ENCODE data around the gene NPFF. TPM values are rescaled to one million over a fixed set of nuclear protein-coding genes. Genes with fewer than 3 reads are reported as not detected.

The NPFF gene
- total and polyA plus RNA-seq, 4 donors, result 5.1 to 14.4 TPM; not detected in 2

DNA sequence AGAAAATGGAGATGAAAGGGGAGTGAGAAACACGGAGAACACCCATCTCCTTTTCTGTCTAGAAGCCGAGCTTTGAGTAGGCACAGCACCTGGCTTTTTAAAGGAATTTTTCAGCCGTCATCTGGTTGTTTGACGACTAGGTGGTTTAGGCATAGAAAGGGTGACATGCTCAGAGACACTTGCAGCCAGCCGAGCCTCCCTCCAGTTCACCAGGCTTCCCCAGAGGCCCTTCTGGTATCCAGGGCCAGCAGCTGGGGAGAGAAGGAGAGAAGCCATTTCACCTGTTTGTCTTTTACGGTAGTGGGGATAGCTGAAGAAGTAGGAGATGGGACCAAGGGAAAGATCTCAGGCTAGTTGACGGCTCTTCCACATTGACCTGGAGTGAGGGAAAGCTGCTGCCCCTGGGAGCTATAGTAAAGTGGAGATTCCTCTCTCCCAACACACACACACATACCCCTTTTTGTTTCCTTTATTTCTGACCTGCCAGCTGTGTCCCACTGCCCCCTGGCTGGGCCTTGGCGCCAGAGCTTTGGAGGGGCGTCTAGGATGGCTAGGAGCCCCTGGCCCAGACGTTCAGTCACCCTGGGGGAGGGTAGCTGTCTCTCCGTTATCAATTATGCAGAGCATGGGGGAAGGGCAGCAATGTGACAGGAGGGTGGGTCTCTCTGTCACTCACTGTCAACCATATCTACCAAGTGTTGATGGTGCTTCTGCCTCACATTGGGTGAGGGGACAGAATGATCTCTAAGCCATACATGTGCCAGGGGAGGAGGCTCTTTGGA, 13.5 kb downstream of the NPFF start:
- WGBS, 2 donors, result 20% methylated on average over 11 of the region's 11 CpGs
- H3K27me3 ChIP-seq (ENCODE audit: control insufficient read depth in 1 of 2, insufficient read depth in 2 of 2, low read length in 1 of 2), result no peaks in the 10 kb centered on the region
- peak overlapping the region in 1 of 2 donors; percentile 41 for H3K27ac ChIP-seq (ENCODE audit: low read depth in 1 of 2, low read length in 2 of 2)
- H3K36me3 ChIP-seq (ENCODE audit: control insufficient read depth in 1 of 2, insufficient read depth in 2 of 2, low read length in 1 of 2), result no peaks in the 10 kb centered on the region
- ATAC-seq (ENCODE audit: low FRiP score) (no peak), DNase-seq (no peak)
- intact Hi-C loops (cut with DNase I), result no loop called here
- H3K4me1 ChIP-seq (ENCODE audit: control insufficient read depth in 1 of 2, insufficient read depth in 2 of 2, low read length in 2 of 2), result peaks cover 0 to 2% of the 10 kb centered on the region in 2 donors
- no peak overlapping the region for H3K4me3 ChIP-seq (ENCODE audit: low read length in 2 of 2)
- H3K9me3 ChIP-seq (ENCODE audit: control insufficient read depth, low read length), result no peaks in the 10 kb centered on the region

DNA sequence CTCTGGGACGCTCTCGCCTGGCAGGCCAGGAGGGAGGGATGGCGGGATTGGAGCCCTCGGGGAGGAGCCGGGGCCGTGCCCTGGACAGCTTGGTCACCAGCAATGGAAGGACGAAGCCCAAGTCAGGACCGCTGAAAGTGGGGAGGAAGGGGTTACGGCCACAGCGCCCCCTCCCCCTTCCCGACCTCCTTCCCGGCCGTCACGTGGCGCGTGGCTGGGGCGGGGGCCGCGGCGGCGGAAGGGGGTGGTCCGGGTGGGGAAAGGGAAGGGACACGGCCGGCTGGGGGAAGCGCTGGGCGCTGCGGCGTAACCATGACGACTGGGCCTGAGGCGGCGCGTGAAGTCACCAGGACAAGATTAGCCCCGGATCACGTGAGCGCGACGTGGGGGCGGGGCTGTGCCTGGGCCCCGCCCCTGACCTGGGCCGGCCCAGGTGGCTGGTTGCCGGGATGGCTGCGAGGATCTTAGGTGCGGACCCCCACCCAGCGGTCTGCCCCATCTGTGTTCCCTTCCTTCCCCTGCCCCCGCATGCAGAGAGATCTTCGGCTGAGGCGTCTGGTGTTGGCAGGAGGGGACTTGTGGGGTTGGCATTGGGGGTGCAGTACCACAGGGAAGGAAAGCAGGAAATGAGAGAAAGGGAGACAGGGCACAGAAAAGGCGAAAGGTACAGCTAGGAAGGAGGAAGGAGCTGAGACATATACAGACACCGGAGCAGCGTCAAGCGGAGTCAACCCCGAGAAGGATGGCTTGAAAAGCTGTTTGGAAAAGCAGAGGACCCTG, 14.3 kb downstream of the NPFF start:
- H3K4me1 ChIP-seq (ENCODE audit: control insufficient read depth in 1 of 2, insufficient read depth in 2 of 2, low read length in 2 of 2), result peaks cover 0 to 2% of the 10 kb centered on the region in 2 donors
- intact Hi-C loops (cut with DNase I), result no loop called here
- ATAC-seq (ENCODE audit: low FRiP score), result peak; percentile 96

DNA sequence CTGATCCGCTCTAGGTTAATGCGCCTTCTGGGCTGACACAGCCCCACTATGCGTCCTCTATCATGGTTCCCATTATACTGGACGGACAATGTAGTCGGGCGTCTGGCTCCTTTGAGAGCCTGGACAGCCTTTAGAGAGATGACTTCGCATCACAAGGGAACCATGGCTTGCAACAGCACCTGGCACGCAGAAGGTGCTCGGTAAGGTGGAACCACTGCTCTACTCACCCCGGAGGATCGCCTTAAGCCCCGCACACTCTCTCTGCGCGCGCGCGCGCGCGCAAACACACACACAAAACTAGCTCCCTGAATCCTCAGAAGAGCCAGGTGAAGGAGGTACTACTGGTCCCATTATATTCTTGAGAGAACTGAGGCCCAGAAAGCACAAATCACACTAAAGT, 15.1 kb downstream of the NPFF start:
- Histone ChIP-seq H3K27me3 (ENCODE audit: control insufficient read depth in 1 of 2, insufficient read depth in 2 of 2, low read length in 1 of 2) (no peaks in the 10 kb centered on the region), H3K36me3 (ENCODE audit: control insufficient read depth in 1 of 2, insufficient read depth in 2 of 2, low read length in 1 of 2) (no peaks in the 10 kb centered on the region), H3K27ac (ENCODE audit: low read depth in 1 of 2, low read length in 2 of 2) (no peak overlapping the region), H3K4me3 (ENCODE audit: low read length in 2 of 2) (peak overlapping the region in 1 of 2 donors; percentile 16), H3K9me3 (ENCODE audit: control insufficient read depth, low read length) (no peaks in the 10 kb centered on the region), H3K4me1 (ENCODE audit: control insufficient read depth in 1 of 2, insufficient read depth in 2 of 2, low read length in 2 of 2) (peaks cover 0 to 2% of the 10 kb centered on the region in 2 donors)
- ATAC-seq (ENCODE audit: low FRiP score) (no peak), DNase-seq (no peak)
- 34 to 45% methylated on average over 20 of the region's 20 CpGs for WGBS, 2 donors
- intact Hi-C loops (cut with DNase I), result no loop called here

More for the DNA sequence above, 14.3 kb downstream of the NPFF start:
- H3K9me3 ChIP-seq (ENCODE audit: control insufficient read depth, low read length), result no peaks in the 10 kb centered on the region
- 1 to 2% methylated on average over 44 to 52 of the region's 52 CpGs for WGBS, 2 donors
- H3K27me3 ChIP-seq (ENCODE audit: control insufficient read depth in 1 of 2, insufficient read depth in 2 of 2, low read length in 1 of 2), result no peaks in the 10 kb centered on the region
- H3K27ac ChIP-seq (ENCODE audit: low read depth in 1 of 2, low read length in 2 of 2), result peak overlapping the region in 1 of 2 donors; percentile 41
- peak; percentile 96 to 97 for DNase-seq
- peak overlapping the region in 1 of 2 donors; percentile 16 for H3K4me3 ChIP-seq (ENCODE audit: low read length in 2 of 2)
- H3K36me3 ChIP-seq (ENCODE audit: control insufficient read depth in 1 of 2, insufficient read depth in 2 of 2, low read length in 1 of 2), result no peaks in the 10 kb centered on the region

- no peaks in the 10 kb centered on the region for H3K9me3 ChIP-seq (ENCODE audit: control insufficient read depth, low read length)
- DNase-seq, result peak in 1 of 2 donors; percentile 11
- 91 to 96% methylated on average over 5 of the region's 5 CpGs for WGBS, 2 donors
Observed at GRCh38 chr12:53489242-53489864, 17.9 kb downstream of the NPFF start.

GRCh38 chr12:53486736-53487487, 20.4 kb downstream of the NPFF start:
- 75 to 76% methylated on average over 17 of the region's 17 CpGs for WGBS, 2 donors
- Histone ChIP-seq H3K4me3 (ENCODE audit: low read length in 2 of 2) (no peak overlapping the region), H3K36me3 (ENCODE audit: control insufficient read depth in 1 of 2, insufficient read depth in 2 of 2, low read length in 1 of 2) (peaks cover 0 to under 1% of the 10 kb centered on the region in 2 donors), H3K9me3 (ENCODE audit: control insufficient read depth, low read length) (no peaks in the 10 kb centered on the region), H3K27ac (ENCODE audit: low read depth in 1 of 2, low read length in 2 of 2) (no peak overlapping the region), H3K27me3 (ENCODE audit: control insufficient read depth in 1 of 2, insufficient read depth in 2 of 2, low read length in 1 of 2) (no peaks in the 10 kb centered on the region), H3K4me1 (ENCODE audit: control insufficient read depth in 1 of 2, insufficient read depth in 2 of 2, low read length in 2 of 2) (no peaks in the 10 kb centered on the region)
- intact Hi-C loops (cut with DNase I), result loop anchor here in 1 of 2 donors (5.0 kb wide), 1 partner anchor 35 kb away; the partner anchor contains the start of gene PCBP2
- DNase-seq, result no peak
- ATAC-seq (ENCODE audit: low FRiP score), result no peak

More at GRCh38 chr12:53489242-53489864, 17.9 kb downstream of the NPFF start:
- Histone ChIP-seq H3K27ac (ENCODE audit: low read depth in 1 of 2, low read length in 2 of 2) (no peak overlapping the region), H3K36me3 (ENCODE audit: control insufficient read depth in 1 of 2, insufficient read depth in 2 of 2, low read length in 1 of 2) (no peaks in the 10 kb centered on the region), H3K27me3 (ENCODE audit: control insufficient read depth in 1 of 2, insufficient read depth in 2 of 2, low read length in 1 of 2) (no peaks in the 10 kb centered on the region), H3K4me3 (ENCODE audit: low read length in 2 of 2) (no peak overlapping the region), H3K4me1 (ENCODE audit: control insufficient read depth in 1 of 2, insufficient read depth in 2 of 2, low read length in 2 of 2) (peaks cover 0 to 2% of the 10 kb centered on the region in 2 donors)
- no peak for ATAC-seq (ENCODE audit: low FRiP score)
- intact Hi-C loops (cut with DNase I), result loop anchor here in 1 of 2 donors (5.0 kb wide), 1 partner anchor 37 kb away; the partner anchor contains the start of gene PCBP2

GRCh38 chr12:53485955-53486735, 21.1 kb downstream of the NPFF start:
- intact Hi-C loops (cut with DNase I), result loop anchor here in 1 of 2 donors (5.0 kb wide), 1 partner anchor 34 kb away; the partner anchor contains the start of gene PCBP2
- WGBS, 2 donors, result 93 to 98% methylated on average over 10 of the region's 10 CpGs
- no peaks in the 10 kb centered on the region for H3K27me3 ChIP-seq (ENCODE audit: control insufficient read depth in 1 of 2, insufficient read depth in 2 of 2, low read length in 1 of 2)
- H3K4me3 ChIP-seq (ENCODE audit: low read length in 2 of 2), result no peak overlapping the region
- H3K36me3 ChIP-seq (ENCODE audit: control insufficient read depth in 1 of 2, insufficient read depth in 2 of 2, low read length in 1 of 2), result peaks cover 0 to 2% of the 10 kb centered on the region in 2 donors
- no peak overlapping the region for H3K27ac ChIP-seq (ENCODE audit: low read depth in 1 of 2, low read length in 2 of 2)
- DNase-seq (no peak), ATAC-seq (ENCODE audit: low FRiP score) (no peak)
- no peaks in the 10 kb centered on the region for H3K4me1 ChIP-seq (ENCODE audit: control insufficient read depth in 1 of 2, insufficient read depth in 2 of 2, low read length in 2 of 2)
- H3K9me3 ChIP-seq (ENCODE audit: control insufficient read depth, low read length), result no peaks in the 10 kb centered on the region

DNA sequence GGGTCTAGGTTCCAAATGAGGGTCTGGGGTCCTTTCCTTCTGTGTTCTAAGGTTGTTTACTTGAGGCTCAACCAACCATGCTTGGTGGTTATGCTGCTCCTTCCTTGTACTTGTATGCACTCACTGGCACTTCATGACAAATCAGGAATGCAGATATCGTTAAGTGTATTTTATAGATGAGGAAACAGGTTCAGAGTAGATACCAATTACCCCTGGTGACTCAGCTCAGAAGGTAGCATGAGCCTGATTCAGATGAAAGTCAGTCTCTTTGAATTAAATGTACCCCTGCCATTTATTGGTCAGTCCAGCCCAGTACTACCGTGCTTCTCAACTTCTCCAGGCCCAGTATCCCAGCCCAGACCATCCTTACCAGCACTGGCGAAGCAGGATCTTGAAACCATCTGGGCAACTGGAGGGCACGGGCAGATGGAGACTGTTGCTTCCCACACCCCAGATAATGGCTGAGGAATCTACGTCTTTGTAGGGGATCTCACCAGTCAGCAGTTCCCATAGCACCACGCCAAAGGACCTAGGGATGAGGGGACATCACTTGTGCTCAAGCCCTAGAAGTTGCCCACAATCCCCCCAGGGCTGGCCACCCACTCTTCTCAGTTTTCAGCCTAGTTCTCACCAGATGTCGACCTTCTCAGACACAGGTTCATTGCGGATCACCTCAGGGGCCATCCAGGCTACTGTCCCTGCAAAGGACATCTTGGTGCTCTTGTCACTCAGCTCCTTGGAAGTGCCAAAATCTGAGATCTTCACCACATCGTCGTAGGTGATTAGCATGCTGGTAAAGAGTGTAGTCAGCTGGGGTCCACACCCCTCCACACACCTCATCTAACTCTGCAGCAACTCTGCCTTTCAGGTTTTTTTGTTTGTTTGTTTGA, 22.4 kb downstream of the NPFF start:
- no peaks in the 10 kb centered on the region for H3K4me1 ChIP-seq (ENCODE audit: control insufficient read depth in 1 of 2, insufficient read depth in 2 of 2, low read length in 2 of 2)
- H3K9me3 ChIP-seq (ENCODE audit: control insufficient read depth, low read length), result no peaks in the 10 kb centered on the region
- no peak overlapping the region for H3K4me3 ChIP-seq (ENCODE audit: low read length in 2 of 2)
- H3K27me3 ChIP-seq (ENCODE audit: control insufficient read depth in 1 of 2, insufficient read depth in 2 of 2, low read length in 1 of 2), result no peaks in the 10 kb centered on the region
- peaks cover 5% of the 10 kb centered on the region in 2 donors for H3K36me3 ChIP-seq (ENCODE audit: control insufficient read depth in 1 of 2, insufficient read depth in 2 of 2, low read length in 1 of 2)
- H3K27ac ChIP-seq (ENCODE audit: low read depth in 1 of 2, low read length in 2 of 2), result no peak overlapping the region
- DNase-seq (no peak), ATAC-seq (ENCODE audit: low FRiP score) (no peak)
- intact Hi-C loops (cut with DNase I), result loop anchor here in 1 of 2 donors (5.0 kb wide), 1 partner anchor 33 kb away; the partner anchor contains the start of gene PCBP2
- 81 to 82% methylated on average over 10 of the region's 10 CpGs for WGBS, 2 donors
